Measurements from ENCODE around the gene PPP5C. TPM values are rescaled to one million over a fixed set of nuclear protein-coding genes. Genes with fewer than 3 reads are reported as not detected.
"Not testable (repeated sequence)": the region's sequence is repeated elsewhere in the genome, so short reads cannot be mapped to it uniquely, and the experiment has no call there.

PPP5C gene, protein sequence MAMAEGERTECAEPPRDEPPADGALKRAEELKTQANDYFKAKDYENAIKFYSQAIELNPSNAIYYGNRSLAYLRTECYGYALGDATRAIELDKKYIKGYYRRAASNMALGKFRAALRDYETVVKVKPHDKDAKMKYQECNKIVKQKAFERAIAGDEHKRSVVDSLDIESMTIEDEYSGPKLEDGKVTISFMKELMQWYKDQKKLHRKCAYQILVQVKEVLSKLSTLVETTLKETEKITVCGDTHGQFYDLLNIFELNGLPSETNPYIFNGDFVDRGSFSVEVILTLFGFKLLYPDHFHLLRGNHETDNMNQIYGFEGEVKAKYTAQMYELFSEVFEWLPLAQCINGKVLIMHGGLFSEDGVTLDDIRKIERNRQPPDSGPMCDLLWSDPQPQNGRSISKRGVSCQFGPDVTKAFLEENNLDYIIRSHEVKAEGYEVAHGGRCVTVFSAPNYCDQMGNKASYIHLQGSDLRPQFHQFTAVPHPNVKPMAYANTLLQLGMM
- 82.8 TPM for total RNA-seq
- long read RNA-seq, transcript PPP5C-201 (13 exons, 2,109 nt) = major isoform, 153 of 185 reads
- long read RNA-seq, partial matches to known transcripts = 6 of 185 reads
- long read RNA-seq, other reads (novel, unspliced or antisense) = 20 of 185 reads

- intact Hi-C loops (cut with DNase I) = loop anchor here (1.0 to 5.0 kb wide), 2 partner anchors 45 to 66 kb away; no protein-coding TSS in a partner anchor
Measured at GRCh38 chr19:46346821-46347571, at the start of gene PPP5C. TSS of gene PPP5C (plus strand) at chr19:46347087. CDS start at chr19:46347097, 10 bp downstream.

GRCh38 chr19:46297700-46298478 is 49.0 kb upstream of the PPP5C start:
- DNase-seq (ENCODE audit: low spot score) = peak; percentile 85
- intact Hi-C loops (cut with DNase I) = loop anchor here (2.0 kb wide), 2 partner anchors 15 to 75 kb away; no protein-coding TSS in a partner anchor

More at GRCh38 chr19:46346821-46347571, at the start of gene PPP5C:
- peak; percentile 93 for DNase-seq (ENCODE audit: low spot score)

GRCh38 chr19:46298479-46299003 is 48.3 kb upstream of the PPP5C start:
- intact Hi-C loops (cut with DNase I) = loop anchor here (2.0 kb wide), 2 partner anchors 16 to 74 kb away; no protein-coding TSS in a partner anchor
- no peak for DNase-seq (ENCODE audit: low spot score)

DNA sequence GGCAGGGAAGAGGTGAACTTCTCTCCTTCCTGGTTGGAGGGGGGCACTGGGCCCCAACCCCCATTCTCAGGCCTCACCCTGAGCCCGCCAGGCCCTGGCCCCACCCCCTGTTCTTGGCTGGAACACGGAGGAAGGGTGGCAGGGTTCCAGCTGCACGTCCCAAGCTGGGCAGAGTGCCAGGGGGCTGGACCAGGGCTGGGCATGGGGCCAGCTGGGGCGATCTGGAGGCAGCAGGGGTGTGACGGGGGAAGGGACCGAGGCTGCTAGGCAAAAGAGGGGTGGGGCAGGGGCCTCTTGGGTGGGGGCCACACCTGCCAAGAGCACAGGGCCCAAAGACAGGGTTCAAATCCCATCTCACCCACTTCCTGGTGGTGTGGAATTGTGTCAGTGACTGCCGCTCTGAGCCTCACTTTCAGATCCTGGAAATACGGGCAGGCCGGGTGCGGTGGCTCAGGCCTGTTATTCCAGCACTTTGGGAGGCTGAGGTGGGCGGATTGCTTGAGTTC is 47.8 kb upstream of the PPP5C start:
- DNase-seq (ENCODE audit: low spot score) = peak; percentile 96
- intact Hi-C loops (cut with DNase I) = loop anchor here (2.0 kb wide), 2 partner anchors 16 to 74 kb away; no protein-coding TSS in a partner anchor

DNA sequence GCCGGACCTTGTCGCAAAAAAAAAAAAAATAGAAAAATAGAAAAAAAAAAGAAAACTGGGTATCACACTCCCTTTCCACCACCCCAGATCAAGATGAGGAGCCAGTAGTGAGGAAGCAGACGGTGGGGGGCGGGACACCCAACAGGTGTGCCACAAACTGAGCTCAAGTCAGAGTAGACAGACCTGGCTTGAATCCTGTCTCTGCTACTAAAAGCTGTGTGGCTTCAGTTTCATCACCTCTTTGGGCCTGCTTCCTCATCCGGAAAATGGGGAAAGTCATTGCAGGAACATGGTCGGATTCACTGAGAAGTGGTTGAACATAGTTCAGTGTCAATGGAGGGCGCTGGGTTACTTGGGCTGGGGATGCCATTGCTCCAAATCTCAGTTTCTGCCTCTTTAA is 47.2 kb upstream of the PPP5C start:
- intact Hi-C loops (cut with DNase I) = loop anchor here (2.0 to 5.0 kb wide), 3 partner anchors 17 to 73 kb away; partner anchors contain the start of gene PPP5C
- no peak for DNase-seq (ENCODE audit: low spot score)

GRCh38 chr19:46303322-46303690 is 43.6 kb upstream of the PPP5C start:
- no peak for DNase-seq (ENCODE audit: low spot score)
- intact Hi-C loops (cut with DNase I) = loop anchor here (5.0 kb wide), 1 partner anchor 44 kb away; the partner anchor contains the start of gene PPP5C

GRCh38 chr19:46303691-46304397 is 43.0 kb upstream of the PPP5C start:
- intact Hi-C loops (cut with DNase I) = loop anchor here (5.0 kb wide), 1 partner anchor 43 kb away; the partner anchor contains the start of gene PPP5C

DNA sequence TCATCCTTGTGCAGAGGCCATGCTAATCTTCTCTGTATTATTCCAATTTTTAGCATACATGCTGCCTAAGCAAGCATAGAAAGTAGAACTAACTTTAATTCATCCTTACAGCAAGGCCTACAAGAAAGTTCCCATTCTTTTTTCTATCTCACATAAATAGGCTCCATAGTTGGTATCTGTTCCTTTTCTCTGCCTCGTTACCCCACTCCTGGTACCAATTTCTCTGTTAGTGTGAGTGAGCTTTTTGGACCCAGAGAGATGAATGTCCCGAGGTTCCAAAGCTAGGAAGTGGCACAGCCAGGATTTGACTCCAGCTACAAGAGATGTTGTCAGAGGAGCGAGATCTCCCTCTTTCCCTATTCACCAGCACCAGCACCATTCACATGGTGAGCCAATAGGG is 40.4 kb upstream of the PPP5C start:
- intact Hi-C loops (cut with DNase I) = no loop called here
- no peak for DNase-seq (ENCODE audit: low spot score)

More at GRCh38 chr19:46303691-46304397, 43.0 kb upstream of the PPP5C start:
- DNase-seq (ENCODE audit: low spot score) = no peak

GRCh38 chr19:46308510-46308909 is 38.4 kb upstream of the PPP5C start:
- intact Hi-C loops (cut with DNase I) = no loop called here
- DNase-seq (ENCODE audit: low spot score) = no peak

DNA sequence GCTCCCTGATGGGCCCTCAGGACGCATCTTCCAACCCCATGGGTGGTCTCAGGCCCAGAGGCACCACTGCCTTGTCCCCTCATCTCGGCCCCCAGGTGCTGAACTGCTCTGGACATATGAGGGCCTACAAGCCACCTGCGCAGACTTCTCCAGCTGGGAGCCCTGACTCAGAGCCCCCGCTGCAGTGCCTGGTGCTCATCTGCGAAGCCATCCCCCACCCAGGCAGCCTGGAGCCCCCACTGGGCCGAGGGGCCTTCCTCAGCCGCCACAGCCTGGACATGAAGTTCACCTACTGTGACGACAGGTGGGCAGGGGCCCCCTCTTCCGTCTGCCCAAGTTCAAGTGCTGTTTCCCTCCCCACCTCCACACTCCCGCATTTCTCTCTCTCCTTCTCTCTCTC is 37.8 kb upstream of the PPP5C start:
- DNase-seq (ENCODE audit: low spot score) = no peak
- intact Hi-C loops (cut with DNase I) = no loop called here

GRCh38 chr19:46311444-46311843 is 35.4 kb upstream of the PPP5C start:
- intact Hi-C loops (cut with DNase I) = no loop called here
- DNase-seq (ENCODE audit: low spot score) = no peak

DNA sequence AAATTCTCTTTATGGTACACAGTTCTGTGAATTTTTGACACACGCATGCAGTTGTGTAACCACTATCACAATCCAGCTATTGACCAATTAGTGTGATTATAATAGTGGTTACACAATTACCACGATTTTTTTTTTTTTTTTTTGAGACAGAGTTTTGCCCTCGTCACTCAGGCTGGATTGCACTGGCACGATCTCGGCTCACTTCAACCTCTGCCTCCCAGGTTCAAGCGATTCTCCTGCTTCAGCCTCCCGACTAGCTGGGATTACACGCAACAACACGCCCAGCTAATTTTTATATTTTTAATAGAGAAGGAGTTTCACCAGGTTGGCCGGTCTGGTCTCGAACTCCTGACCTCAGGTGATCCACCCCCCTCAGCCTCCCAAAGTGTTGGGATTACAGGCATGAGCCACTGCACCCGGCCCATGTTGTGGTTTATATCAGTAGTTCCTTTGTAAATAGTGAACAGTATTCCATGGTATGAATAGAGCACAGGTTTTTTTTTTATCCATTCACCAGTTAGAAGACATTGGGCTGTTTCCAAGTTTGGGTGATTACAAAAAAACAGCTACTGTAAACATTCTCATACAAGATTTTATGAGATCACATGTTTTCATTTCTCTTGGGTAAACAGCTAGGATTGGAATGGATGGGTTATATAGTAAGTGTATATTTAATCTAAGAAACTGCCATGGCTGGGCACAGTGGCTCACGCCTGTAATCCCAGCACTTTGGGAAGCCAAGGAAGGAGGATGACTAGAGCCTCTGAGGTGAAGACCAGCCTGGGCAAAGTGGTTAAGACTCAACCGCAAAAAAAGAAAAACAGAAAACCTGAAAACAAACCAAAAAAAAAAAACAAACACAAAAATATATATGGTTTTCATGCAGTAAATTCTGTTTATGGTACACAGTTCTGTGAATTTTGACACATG is 33.1 kb upstream of the PPP5C start:
- not testable (repeated sequence) for DNase-seq (ENCODE audit: low spot score)

DNA sequence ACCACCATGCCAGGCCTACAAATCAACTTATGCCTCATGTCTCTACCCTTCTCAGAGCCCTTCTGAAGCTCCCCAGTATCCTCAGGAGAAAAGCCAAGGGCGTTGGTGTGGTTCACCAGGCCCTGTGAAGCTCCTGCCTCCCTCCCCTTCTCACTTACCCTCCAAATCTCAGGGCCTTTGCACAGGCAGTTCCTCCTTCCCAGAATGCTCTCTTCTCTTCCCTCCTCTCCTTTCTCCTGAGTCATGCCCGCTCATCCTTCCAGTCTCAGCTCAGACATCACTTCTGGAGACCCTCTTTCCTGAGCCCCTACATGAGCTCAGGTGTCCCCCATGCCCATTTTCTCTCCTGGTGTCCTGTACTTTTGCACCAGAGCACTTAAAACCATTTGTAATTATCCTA is 29.5 kb upstream of the PPP5C start:
- intact Hi-C loops (cut with DNase I) = no loop called here
- no peak for DNase-seq (ENCODE audit: low spot score)

More for the DNA sequence above, 33.1 kb upstream of the PPP5C start:
- intact Hi-C loops (cut with DNase I) = not testable (repeated sequence)

DNA sequence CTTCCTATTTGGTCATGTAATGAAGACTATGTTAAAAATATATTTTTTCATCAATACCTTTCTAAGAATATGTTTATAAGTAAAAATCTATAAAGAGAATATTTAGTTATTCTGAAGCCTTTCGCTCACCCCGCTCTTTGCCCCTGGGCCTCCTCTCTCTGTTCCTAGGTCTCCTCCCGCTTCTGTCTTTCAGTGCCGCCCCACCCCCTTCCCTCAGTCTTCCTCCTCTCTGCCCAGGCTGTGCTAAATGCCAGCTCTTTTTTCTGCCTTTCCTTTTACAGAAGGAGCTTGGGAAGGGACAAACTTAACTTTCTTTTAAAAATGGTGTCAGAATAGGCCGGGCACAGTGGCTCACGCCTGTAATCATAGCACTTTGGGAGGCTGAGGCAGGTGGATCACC is 27.3 kb upstream of the PPP5C start:
- DNase-seq (ENCODE audit: low spot score) = no peak
- intact Hi-C loops (cut with DNase I) = no loop called here

GRCh38 chr19:46320559-46320958 is 26.3 kb upstream of the PPP5C start:
- DNase-seq (ENCODE audit: low spot score) = no peak
- intact Hi-C loops (cut with DNase I) = no loop called here

DNA sequence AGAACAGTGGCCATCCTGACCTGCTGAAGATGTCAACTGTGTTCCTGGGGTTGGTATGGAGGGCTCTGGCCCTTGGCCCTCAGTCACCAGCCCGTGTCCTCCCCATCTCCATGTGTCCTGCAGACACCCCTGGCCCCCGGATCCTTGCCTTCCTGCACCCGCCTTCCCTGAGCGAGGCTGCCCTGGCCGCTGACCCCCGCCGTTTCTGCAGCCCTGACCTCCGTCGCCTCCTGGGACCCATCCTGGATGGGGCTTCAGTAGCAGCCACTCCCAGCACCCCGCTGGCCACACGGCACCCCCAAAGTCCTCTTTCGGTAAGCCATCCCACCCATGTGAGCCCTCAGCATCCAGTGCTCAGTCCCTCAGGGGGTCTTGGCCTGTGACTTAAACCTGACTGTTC is 25.2 kb upstream of the PPP5C start:
- intact Hi-C loops (cut with DNase I) = no loop called here
- no peak for DNase-seq (ENCODE audit: low spot score)

GRCh38 chr19:46323227-46323626 is 23.7 kb upstream of the PPP5C start:
- intact Hi-C loops (cut with DNase I); DNase-seq (ENCODE audit: low spot score): not testable (repeated sequence)
